ENCODE measurements around the gene SLC17A7. TPM values are rescaled to one million over a fixed set of nuclear protein-coding genes. Genes with fewer than 3 reads are reported as not detected.

SLC17A7 gene
- polyA plus RNA-seq, 1 experiment: 0.10 TPM

- H3K4me3 ChIP-seq (ENCODE audit: low read depth, low read length): no peak overlapping the region
- DNase-seq (ENCODE audit: low read depth): no peak
- ChIA-PET POLR2A (no interaction called here), CTCF (interaction anchor here (1.0 to 2.0 kb wide), 2 partner anchors 10 to 12 kb away, joined by 3 to 10 read pairs; partner anchors contain the start of gene GFY)
- H3K36me3 ChIP-seq (ENCODE audit: control insufficient read depth, insufficient read depth, low read length): no peaks in the 10 kb centered on the region
- H3K27me3 ChIP-seq (ENCODE audit: control insufficient read depth, insufficient read depth, low read length): peaks cover 24% of the 10 kb centered on the region
- TF ChIP-seq, protein P1, sequence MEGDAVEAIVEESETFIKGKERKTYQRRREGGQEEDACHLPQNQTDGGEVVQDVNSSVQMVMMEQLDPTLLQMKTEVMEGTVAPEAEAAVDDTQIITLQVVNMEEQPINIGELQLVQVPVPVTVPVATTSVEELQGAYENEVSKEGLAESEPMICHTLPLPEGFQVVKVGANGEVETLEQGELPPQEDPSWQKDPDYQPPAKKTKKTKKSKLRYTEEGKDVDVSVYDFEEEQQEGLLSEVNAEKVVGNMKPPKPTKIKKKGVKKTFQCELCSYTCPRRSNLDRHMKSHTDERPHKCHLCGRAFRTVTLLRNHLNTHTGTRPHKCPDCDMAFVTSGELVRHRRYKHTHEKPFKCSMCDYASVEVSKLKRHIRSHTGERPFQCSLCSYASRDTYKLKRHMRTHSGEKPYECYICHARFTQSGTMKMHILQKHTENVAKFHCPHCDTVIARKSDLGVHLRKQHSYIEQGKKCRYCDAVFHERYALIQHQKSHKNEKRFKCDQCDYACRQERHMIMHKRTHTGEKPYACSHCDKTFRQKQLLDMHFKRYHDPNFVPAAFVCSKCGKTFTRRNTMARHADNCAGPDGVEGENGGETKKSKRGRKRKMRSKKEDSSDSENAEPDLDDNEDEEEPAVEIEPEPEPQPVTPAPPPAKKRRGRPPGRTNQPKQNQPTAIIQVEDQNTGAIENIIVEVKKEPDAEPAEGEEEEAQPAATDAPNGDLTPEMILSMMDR (IDR thresholded peaks at IDR 0.05; ENCODE audit: insufficient read depth, low read depth, low read length): no peak
These were observed 25.5 kb downstream of the SLC17A7 start for GRCh38 chr19:49415810-49416200.

DNA sequence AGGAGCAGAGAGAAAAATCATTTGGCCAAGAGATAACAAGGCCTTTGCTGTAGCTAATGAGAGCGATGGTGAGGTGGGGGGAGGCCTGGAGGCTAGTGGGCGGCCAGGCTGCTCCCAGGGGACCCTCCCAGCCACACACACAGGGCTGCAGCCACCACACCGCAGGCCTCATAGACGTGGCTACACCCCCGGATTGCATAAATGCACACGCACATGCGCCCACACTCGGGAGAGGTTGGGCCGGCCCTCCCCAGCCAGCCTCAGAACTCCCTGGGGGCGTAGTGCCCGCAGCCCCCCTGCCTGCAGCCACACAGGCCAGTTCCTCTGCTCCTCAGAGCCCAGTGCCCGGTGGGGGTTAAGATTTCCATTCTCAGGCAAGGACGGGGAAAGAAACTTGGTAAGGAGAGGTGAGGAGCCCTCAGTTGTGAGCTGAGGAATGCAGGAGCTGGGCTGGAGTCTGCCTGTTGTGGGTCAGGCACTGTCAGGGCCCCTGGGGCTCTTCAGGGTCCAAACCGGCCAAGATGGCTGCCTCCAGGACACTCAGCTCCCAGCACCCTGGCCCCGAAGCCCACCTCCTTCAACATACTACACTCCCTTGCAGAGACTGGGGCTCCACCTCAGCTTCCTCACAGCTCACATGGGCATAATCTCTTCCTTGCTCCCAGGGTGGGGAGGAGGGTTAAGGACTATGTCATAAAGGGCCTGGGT, 26.1 kb downstream of the SLC17A7 start:
- H3K4me3 ChIP-seq (ENCODE audit: low read depth, low read length): no peak overlapping the region
- no peaks in the 10 kb centered on the region for H3K36me3 ChIP-seq (ENCODE audit: control insufficient read depth, insufficient read depth, low read length)
- ChIA-PET POLR2A (no interaction called here), CTCF (interaction anchor here (1.0 to 2.0 kb wide), 2 partner anchors 10 to 11 kb away, joined by 3 to 10 read pairs; partner anchors contain the start of gene GFY)
- TF ChIP-seq, protein P1 (IDR thresholded peaks at IDR 0.05; ENCODE audit: insufficient read depth, low read depth, low read length): no peak
- H3K27me3 ChIP-seq (ENCODE audit: control insufficient read depth, insufficient read depth, low read length): peaks cover 21% of the 10 kb centered on the region
- no peak for DNase-seq (ENCODE audit: low read depth)

DNA sequence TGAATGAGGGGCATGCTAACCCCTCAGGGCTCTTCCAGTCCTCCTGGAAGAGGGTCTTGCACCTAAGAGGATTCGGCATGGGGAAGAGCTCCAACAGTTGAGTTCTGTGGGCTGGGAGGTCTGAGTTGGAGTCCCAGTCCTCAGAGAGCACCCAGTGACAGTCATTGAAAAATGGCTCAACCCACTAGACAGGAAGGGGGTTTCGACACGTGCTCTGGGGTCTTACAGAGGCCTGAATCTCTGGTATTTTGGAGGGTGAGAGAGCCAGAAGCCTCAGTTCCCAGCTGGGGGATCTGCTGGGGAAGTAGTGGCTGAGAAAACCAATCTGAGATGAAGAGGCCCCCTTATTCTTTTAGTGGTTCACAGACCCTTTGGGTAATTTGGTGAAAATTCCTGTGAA, 27.1 kb downstream of the SLC17A7 start:
- ChIA-PET POLR2A (no interaction called here), CTCF (interaction anchor here (0.8 to 1.4 kb wide), 2 partner anchors 28 to 156 kb away, joined by 3 read pairs; no protein-coding TSS in a partner anchor)
- Histone ChIP-seq H3K4me3 (ENCODE audit: low read depth, low read length) (no peak overlapping the region), H3K27me3 (ENCODE audit: control insufficient read depth, insufficient read depth, low read length) (peaks cover 11% of the 10 kb centered on the region), H3K36me3 (ENCODE audit: control insufficient read depth, insufficient read depth, low read length) (no peaks in the 10 kb centered on the region)
- TF ChIP-seq, protein P1 (IDR thresholded peaks at IDR 0.05; ENCODE audit: insufficient read depth, low read depth, low read length): no peak
- no peak for DNase-seq (ENCODE audit: low read depth)

DNA sequence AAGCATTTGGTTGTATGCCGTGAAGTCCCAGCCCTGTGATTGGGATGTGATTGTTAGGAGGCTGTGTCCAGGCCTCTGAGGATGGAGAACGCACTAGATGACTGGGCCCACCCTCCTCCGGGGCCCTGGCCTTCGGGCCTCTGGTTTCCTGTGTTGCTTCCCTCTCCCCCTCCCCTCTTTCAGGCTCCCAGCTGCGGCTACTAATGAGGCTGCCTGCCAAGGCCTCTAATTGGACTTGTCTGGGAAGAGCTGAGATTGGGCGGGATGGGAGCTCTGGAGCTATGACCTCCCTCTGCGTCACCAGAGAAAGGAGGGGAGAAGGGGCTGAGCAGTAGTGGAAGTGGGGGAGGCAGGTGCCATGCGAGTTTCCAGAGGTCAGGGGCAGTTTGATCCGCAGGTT, 28.0 kb downstream of the SLC17A7 start:
- POLR2A ChIA-PET: no interaction called here

DNA sequence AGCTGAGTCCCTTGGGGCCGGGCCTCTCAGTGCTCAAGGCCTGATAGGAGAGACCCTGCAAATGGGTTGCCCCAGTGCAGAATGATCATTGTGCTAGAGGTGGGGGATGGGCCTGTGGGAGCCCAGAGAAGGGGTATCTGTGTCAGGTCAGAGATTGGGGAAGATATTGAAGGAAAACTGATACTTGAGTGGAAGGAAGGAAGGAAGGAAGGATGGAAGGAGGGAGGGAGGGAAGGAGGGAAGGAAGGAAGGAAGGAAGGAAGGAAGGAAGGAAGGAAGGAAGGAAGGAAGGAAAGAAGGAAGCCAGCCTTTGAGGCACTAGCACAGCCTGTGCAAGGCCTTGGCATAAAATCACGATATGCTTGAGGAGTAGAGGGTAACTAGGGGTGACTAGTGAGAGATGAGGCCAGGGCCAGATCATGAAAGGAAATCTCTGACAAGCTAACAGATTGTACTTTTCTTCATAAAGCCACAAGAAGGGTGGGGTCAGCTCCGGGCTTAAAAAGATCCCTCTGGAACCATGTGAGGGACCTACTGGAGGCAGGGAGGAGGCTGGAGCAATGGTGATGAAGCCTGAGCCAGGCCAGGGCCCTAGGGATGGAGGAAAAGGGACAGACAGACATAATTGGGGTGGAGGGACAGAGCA, 29.5 kb downstream of the SLC17A7 start:
- POLR2A ChIA-PET: no interaction called here
- Histone ChIP-seq H3K36me3 (ENCODE audit: control insufficient read depth, insufficient read depth, low read length) (no peaks in the 10 kb centered on the region), H3K27me3 (ENCODE audit: control insufficient read depth, insufficient read depth, low read length) (peaks cover 1% of the 10 kb centered on the region), H3K4me3 (ENCODE audit: low read depth, low read length) (no peak overlapping the region)
- TF ChIP-seq, protein P1 (IDR thresholded peaks at IDR 0.05; ENCODE audit: insufficient read depth, low read depth, low read length): no peak
- DNase-seq (ENCODE audit: low read depth): no peak
- CTCF ChIA-PET: interaction anchor here (2.4 kb wide), 1 partner anchor 20 kb away, joined by 7 read pairs; no protein-coding TSS in a partner anchor

More for the DNA sequence above, 28.0 kb downstream of the SLC17A7 start:
- CTCF ChIA-PET: interaction anchor here (0.8 to 1.4 kb wide), 2 partner anchors 29 to 157 kb away, joined by 3 read pairs; no protein-coding TSS in a partner anchor
- TF ChIP-seq, protein P1 (IDR thresholded peaks at IDR 0.05; ENCODE audit: insufficient read depth, low read depth, low read length): no peak
- no peaks in the 10 kb centered on the region for H3K36me3 ChIP-seq (ENCODE audit: control insufficient read depth, insufficient read depth, low read length)
- peaks cover 4% of the 10 kb centered on the region for H3K27me3 ChIP-seq (ENCODE audit: control insufficient read depth, insufficient read depth, low read length)
- DNase-seq (ENCODE audit: low read depth): no peak
- no peak overlapping the region for H3K4me3 ChIP-seq (ENCODE audit: low read depth, low read length)

Measured in BJ (cell line).